Activated CD4-positive, alpha-beta memory T cell treated with anti-CD3 and anti-CD28 coated beads for 36 hours (primary cell): ENCODE results near the gene KCNC4. TPM values are rescaled to one million over a fixed set of nuclear protein-coding genes. Genes with fewer than 3 reads are reported as not detected.

Experiments used
- CTCF ChIA-PET: fragments of 350-600 bp; sonication (Branson Sonifier 250); formaldehyde crosslinking; loops from one replicate; lab custom pipeline; 2021; ENCODE audit warnings: antibody characterized with exemption, inconsistent platforms; lab: Charles Lee
- POLR2A ChIA-PET: fragments of 350-600 bp; sonication (Branson Sonifier 250); formaldehyde crosslinking; loops from one replicate; lab custom pipeline; 2021; ENCODE audit warnings: antibody characterized with exemption; lab: Charles Lee
- DNase-seq: peaks from one replicate; pipeline ENCODE4 v3.0.0-alpha.2; 2020
- H3K27ac Mint-ChIP-seq: one replicate; pipeline ENCODE4 v1.8.0; 2021; ENCODE audit warnings: mixed read lengths
- H3K27me3 Mint-ChIP-seq: one replicate; pipeline ENCODE4 v1.8.0; 2021; ENCODE audit warnings: mixed read lengths
- H3K36me3 Mint-ChIP-seq: one replicate; pipeline ENCODE4 v1.8.0; 2021; ENCODE audit warnings: mixed read lengths
- H3K4me1 Mint-ChIP-seq: one replicate; pipeline ENCODE4 v1.8.0; 2021; ENCODE audit warnings: low read depth, mixed read lengths
- H3K4me3 Mint-ChIP-seq: one replicate; pipeline ENCODE4 v1.8.0; 2021; ENCODE audit warnings: mild to moderate bottlenecking, mixed read lengths
- H3K9me3 Mint-ChIP-seq: one replicate; pipeline ENCODE4 v1.8.0; 2021; ENCODE audit warnings: mixed read lengths
- intact Hi-C: fragments of 100-400 bp; cut with micrococcal nuclease; formaldehyde crosslinking; loops from one replicate; pipeline ENCODE4 v1.15.1; 2023
- total RNA-seq, 2 experiments: library from RNA; stranded (reverse); gene quantifications; one replicate each; pipeline ENCODE4 v1.2.3, GENCODE V29; 2021

KCNC4 gene
- total RNA-seq, 2 experiments from 2014 or later, result 15.0 to 15.1 TPM

- POLR2A ChIA-PET, result interaction anchor here (1.1 to 2.6 kb wide), 2 partner anchors 21 to 124 kb away, joined by 3 to 14 read pairs; no protein-coding TSS in a partner anchor
- peaks cover 59% of the 10 kb centered on the region for H3K4me1 Mint-ChIP-seq
- intact Hi-C loops, result loop anchor here (1.0 to 10.0 kb wide), 2 partner anchors 22 to 420 kb away; no protein-coding TSS in a partner anchor
- H3K9me3 Mint-ChIP-seq, result no peaks in the 10 kb centered on the region
- peak overlapping the region; percentile 83 for H3K27ac Mint-ChIP-seq
- no peaks in the 10 kb centered on the region for H3K27me3 Mint-ChIP-seq
- peaks cover 5% of the 10 kb centered on the region for H3K36me3 Mint-ChIP-seq
- H3K4me3 Mint-ChIP-seq, result peak overlapping the region; percentile 49
- CTCF ChIA-PET, result interaction anchor here (0.8 to 19.7 kb wide), 7 partner anchors 7 to 245 kb away, joined by 3 to 920 read pairs (median 5); partner anchors contain the start of gene RBM15
- DNase-seq, result peak; percentile 52
Measured at GRCh38 chr1:110214454-110215404, 4.6 kb downstream of the KCNC4 start.

DNA sequence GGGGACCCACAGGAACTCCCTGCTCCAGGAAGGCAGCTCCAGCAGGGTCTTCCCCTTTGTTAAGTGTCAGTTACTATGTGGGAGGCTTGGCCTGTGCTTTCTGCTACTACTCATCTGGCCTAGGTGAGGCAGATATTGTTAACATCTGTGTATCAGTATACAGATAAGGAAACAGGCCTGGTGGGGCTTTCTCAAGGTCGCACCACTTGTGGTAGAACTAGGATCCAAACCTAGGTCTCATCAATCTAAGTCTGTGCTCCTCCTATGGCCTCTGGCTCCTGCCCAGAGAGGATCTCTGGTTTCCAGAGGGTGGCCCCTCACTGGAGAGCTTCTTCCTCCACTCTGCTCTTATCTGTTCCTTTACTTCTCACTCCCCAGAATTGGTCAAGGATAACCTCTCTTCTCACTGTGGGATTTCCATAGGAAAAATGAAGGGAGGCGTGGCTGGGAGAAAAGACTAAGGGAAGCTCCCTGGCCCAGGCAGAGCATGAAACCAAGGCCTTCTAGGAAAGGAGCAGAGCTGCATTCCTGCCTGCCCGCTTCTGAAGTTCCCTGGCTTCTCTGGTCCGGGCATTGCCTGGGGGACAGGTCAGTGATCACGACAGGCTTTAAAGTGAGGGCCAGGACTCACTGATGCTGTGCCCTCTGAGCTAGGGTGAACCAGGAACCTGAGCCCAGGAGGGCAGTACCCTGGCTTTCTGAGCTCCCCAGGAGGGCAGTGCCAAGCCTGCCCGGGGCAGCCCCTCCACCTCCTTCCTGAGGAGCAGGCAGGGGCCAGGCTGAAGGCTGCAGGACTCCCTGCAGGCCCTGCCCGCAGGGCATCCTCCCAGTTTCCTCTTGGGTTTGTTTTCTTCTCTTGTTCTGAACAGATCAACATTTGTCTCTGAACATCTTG, 5.8 kb downstream of the KCNC4 start:
- POLR2A ChIA-PET, result interaction anchor here (0.7 to 2.6 kb wide), 3 partner anchors 20 to 124 kb away, joined by 3 to 14 read pairs (median 4); no protein-coding TSS in a partner anchor
- CTCF ChIA-PET, result interaction anchor here (0.8 to 19.7 kb wide), 7 partner anchors 8 to 123 kb away, joined by 3 to 920 read pairs (median 5); partner anchors contain the start of gene RBM15
- H3K36me3 Mint-ChIP-seq, result peaks cover 5% of the 10 kb centered on the region
- H3K4me1 Mint-ChIP-seq, result peaks cover 59% of the 10 kb centered on the region
- intact Hi-C loops, result loop anchor here (10.0 kb wide), 1 partner anchor 419 kb away; no protein-coding TSS in a partner anchor
- no peaks in the 10 kb centered on the region for H3K27me3 Mint-ChIP-seq
- peak overlapping the region; percentile 77 for H3K27ac Mint-ChIP-seq
- H3K9me3 Mint-ChIP-seq, result no peaks in the 10 kb centered on the region
- H3K4me3 Mint-ChIP-seq, result peak overlapping the region; percentile 14
- DNase-seq, result peak; percentile 50

DNA sequence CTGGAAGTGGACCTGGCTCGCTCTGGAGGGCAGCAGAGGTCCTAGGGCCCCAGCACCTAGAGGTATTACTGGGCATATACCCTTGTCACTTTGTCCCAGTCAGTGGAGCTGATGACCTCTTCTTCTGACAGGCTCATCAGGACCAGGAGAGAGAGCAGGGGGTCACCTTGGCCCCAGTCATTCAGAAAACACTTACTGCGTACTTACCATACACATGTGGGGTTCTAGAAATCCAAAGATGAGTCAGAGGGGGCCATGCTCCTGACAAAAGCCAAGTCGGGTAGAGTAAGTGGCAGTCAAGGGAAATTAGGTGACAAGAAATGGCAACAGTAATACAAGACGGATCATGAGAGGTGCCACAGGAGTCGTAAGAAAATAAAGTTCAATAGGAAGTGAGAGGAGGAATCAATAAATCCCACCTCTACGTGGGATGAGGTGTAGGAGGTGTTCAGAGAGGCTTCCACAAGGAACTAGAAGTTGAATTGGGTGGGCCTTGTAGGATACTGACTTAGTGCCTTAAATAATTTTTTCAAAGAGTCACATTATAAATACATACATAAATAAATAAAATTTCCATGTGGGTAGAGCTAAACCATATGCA, 6.8 kb downstream of the KCNC4 start:
- Mint-ChIP-seq H3K27ac (peak overlapping the region; percentile 77), H3K4me1 (peaks cover 57% of the 10 kb centered on the region), H3K4me3 (no peak overlapping the region), H3K36me3 (peaks cover 5% of the 10 kb centered on the region), H3K27me3 (no peaks in the 10 kb centered on the region), H3K9me3 (no peaks in the 10 kb centered on the region)
- peak; percentile 65 for DNase-seq
- intact Hi-C loops, result loop anchor here (10.0 kb wide), 1 partner anchor 418 kb away; no protein-coding TSS in a partner anchor
- POLR2A ChIA-PET, result interaction anchor here (1.2 kb wide), 1 partner anchor 18 kb away, joined by 4 read pairs; no protein-coding TSS in a partner anchor
- CTCF ChIA-PET, result interaction anchor here (1.0 to 19.7 kb wide), 4 partner anchors 10 to 94 kb away, joined by 3 to 920 read pairs (median 10); no protein-coding TSS in a partner anchor

- intact Hi-C loops, result loop anchor here (10.0 kb wide), 1 partner anchor 417 kb away; no protein-coding TSS in a partner anchor
- Mint-ChIP-seq H3K36me3 (peaks cover under 1% of the 10 kb centered on the region), H3K4me1 (peaks cover 51% of the 10 kb centered on the region), H3K27ac (no peak overlapping the region), H3K4me3 (no peak overlapping the region), H3K9me3 (no peaks in the 10 kb centered on the region), H3K27me3 (no peaks in the 10 kb centered on the region)
- DNase-seq, result no peak
- ChIA-PET CTCF (interaction anchor here (19.7 kb wide), 1 partner anchor 93 kb away, joined by 920 read pairs; no protein-coding TSS in a partner anchor), POLR2A (no interaction called here)
Measured at GRCh38 chr1:110218137-110218536, 8.0 kb downstream of the KCNC4 start.

- peaks cover 5% of the 10 kb centered on the region for H3K36me3 Mint-ChIP-seq
- ChIA-PET POLR2A (interaction anchor here (0.6 kb wide), 1 partner anchor 15 kb away, joined by 3 read pairs; no protein-coding TSS in a partner anchor), CTCF (interaction anchor here (1.1 to 2.4 kb wide), 3 partner anchors 11 to 94 kb away, joined by 3 to 18 read pairs (median 6); no protein-coding TSS in a partner anchor)
- H3K4me3 Mint-ChIP-seq, result no peak overlapping the region
- H3K27me3 Mint-ChIP-seq, result no peaks in the 10 kb centered on the region
- H3K27ac Mint-ChIP-seq, result no peak overlapping the region
- H3K4me1 Mint-ChIP-seq, result peaks cover 45% of the 10 kb centered on the region
- intact Hi-C loops, result loop anchor here (10.0 kb wide), 1 partner anchor 416 kb away; no protein-coding TSS in a partner anchor
- no peak for DNase-seq
- H3K9me3 Mint-ChIP-seq, result no peaks in the 10 kb centered on the region
Measured at GRCh38 chr1:110218739-110219138, 8.6 kb downstream of the KCNC4 start.

DNA sequence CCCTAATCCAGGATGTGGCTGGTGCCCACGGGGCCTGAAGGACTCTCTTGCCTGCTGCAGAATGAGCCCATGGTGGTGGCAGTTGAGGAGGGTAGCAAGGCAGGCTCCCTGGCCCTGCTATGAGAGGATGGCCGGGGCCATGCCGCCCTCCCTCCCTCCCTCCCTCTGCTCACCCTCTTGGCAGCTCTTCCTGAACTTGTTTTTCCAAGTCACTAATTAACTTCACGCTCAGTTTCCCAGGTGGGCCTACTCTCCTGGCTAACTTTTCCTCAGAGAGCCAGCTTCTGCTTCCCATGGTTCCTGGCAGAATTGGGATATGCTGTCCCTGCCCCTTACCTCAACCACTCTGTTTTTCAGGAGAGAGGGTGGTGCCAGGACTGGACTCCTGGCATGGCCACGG, 10.2 kb downstream of the KCNC4 start:
- ChIA-PET POLR2A (no interaction called here), CTCF (interaction anchor here (1.8 to 2.4 kb wide), 2 partner anchors 13 to 23 kb away, joined by 6 to 18 read pairs; no protein-coding TSS in a partner anchor)
- peaks cover 29% of the 10 kb centered on the region for H3K4me1 Mint-ChIP-seq
- H3K27me3 Mint-ChIP-seq, result no peaks in the 10 kb centered on the region
- intact Hi-C loops, result no loop called here
- H3K9me3 Mint-ChIP-seq, result no peaks in the 10 kb centered on the region
- no peak for DNase-seq
- peaks cover 10% of the 10 kb centered on the region for H3K36me3 Mint-ChIP-seq
- no peak overlapping the region for H3K4me3 Mint-ChIP-seq
- no peak overlapping the region for H3K27ac Mint-ChIP-seq

- peaks cover 10% of the 10 kb centered on the region for H3K36me3 Mint-ChIP-seq
- ChIA-PET CTCF (no interaction called here), POLR2A (no interaction called here)
- DNase-seq, result no peak
- no peak overlapping the region for H3K27ac Mint-ChIP-seq
- intact Hi-C loops, result no loop called here
- no peak overlapping the region for H3K4me3 Mint-ChIP-seq
- no peaks in the 10 kb centered on the region for H3K27me3 Mint-ChIP-seq
- H3K9me3 Mint-ChIP-seq, result no peaks in the 10 kb centered on the region
- H3K4me1 Mint-ChIP-seq, result peaks cover 21% of the 10 kb centered on the region
Measured at GRCh38 chr1:110221119-110221518, 11.0 kb downstream of the KCNC4 start.

DNA sequence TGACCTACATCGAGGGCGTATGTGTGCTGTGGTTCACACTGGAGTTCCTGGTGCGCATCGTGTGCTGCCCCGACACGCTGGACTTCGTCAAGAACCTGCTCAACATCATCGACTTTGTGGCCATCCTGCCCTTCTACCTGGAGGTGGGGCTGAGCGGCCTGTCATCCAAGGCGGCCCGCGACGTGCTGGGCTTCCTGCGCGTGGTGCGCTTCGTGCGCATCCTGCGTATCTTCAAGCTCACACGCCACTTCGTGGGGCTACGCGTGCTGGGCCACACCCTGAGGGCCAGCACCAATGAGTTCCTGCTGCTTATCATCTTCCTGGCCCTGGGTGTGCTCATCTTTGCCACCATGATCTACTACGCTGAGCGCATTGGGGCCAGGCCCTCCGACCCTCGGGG, 13.0 kb downstream of the KCNC4 start:
- CTCF ChIA-PET, result no interaction called here
- intact Hi-C loops, result no loop called here
- POLR2A ChIA-PET, result no interaction called here

DNA sequence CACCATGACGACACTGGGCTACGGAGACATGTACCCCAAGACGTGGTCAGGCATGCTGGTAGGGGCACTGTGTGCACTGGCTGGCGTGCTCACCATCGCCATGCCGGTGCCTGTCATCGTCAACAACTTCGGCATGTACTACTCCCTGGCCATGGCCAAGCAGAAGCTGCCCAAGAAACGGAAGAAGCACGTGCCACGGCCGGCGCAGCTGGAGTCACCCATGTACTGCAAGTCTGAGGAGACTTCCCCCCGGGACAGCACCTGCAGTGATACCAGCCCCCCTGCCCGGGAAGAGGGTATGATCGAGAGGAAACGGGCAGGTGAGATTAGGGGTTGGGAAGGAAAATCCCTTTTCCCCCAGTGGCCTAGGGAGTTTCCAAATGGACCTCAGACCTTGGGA, 13.5 kb downstream of the KCNC4 start:
- POLR2A ChIA-PET, result no interaction called here
- Mint-ChIP-seq H3K4me3 (no peak overlapping the region), H3K36me3 (peaks cover 11% of the 10 kb centered on the region)

More for the DNA sequence above, 13.0 kb downstream of the KCNC4 start:
- Mint-ChIP-seq H3K4me3 (no peak overlapping the region), H3K9me3 (no peaks in the 10 kb centered on the region), H3K4me1 (peaks cover 3% of the 10 kb centered on the region), H3K36me3 (peaks cover 11% of the 10 kb centered on the region), H3K27me3 (no peaks in the 10 kb centered on the region), H3K27ac (no peak overlapping the region)
- DNase-seq, result no peak

DNA sequence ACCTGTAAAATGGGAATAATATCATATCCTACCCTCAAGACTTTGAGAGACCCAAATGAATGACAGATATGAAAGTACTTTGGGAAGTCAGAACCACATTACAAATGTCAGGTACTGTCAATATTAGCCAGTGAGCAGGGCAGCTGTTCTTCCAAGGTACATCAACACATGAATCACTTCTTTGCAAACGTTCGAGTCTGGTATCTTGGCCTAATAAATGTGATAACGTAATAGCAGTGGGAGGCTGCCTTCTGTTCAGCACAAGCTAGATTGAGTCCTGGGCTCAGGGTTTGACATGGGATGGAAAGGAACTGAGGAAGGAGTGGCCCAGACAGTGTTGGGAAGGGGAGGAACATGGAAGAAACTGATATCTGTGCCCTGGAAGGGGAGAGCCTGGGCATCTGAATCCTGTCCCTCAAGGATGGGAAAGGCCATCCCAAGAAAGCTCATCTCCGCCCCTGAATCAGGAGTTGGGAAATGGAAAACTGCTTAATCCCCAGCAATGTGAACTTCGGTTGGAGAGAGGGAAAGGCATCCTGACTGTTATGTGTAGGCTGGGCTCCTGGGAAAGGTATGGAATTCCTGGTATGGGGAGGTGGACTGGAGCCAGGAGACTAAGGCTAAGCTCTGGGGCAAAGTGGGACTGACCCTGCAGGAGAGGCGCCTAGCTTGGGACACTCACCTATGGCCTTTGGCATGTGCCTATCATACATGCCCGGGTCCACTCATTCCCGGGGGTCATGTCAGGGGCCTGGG, 14.3 kb downstream of the KCNC4 start:
- H3K9me3 Mint-ChIP-seq, result no peaks in the 10 kb centered on the region
- CTCF ChIA-PET, result interaction anchor here (0.7 to 2.3 kb wide), 2 partner anchors 16 to 27 kb away, joined by 5 to 10 read pairs; no protein-coding TSS in a partner anchor
- POLR2A ChIA-PET, result no interaction called here
- H3K36me3 Mint-ChIP-seq, result peaks cover 11% of the 10 kb centered on the region
- no peaks in the 10 kb centered on the region for H3K27me3 Mint-ChIP-seq
- intact Hi-C loops, result no loop called here
- no peak overlapping the region for H3K27ac Mint-ChIP-seq
- no peak overlapping the region for H3K4me3 Mint-ChIP-seq
- DNase-seq, result no peak
- H3K4me1 Mint-ChIP-seq, result no peaks in the 10 kb centered on the region

More for the DNA sequence above, 13.5 kb downstream of the KCNC4 start:
- Mint-ChIP-seq H3K4me1 (no peaks in the 10 kb centered on the region), H3K27ac (no peak overlapping the region), H3K9me3 (no peaks in the 10 kb centered on the region), H3K27me3 (no peaks in the 10 kb centered on the region)
- CTCF ChIA-PET, result no interaction called here
- no peak for DNase-seq
- intact Hi-C loops, result no loop called here
